Loucy (cell line): Measurements from ENCODE around the gene MYH6.
"Not testable (repeated sequence)": the region's sequence is repeated elsewhere in the genome, so short reads cannot be mapped to it uniquely, and the experiment has no call there.

Source experiments
- EZH2phosphoT487 ChIP-seq: fragments of 200-600 bp; IDR thresholded peaks from 2 replicates; pipeline ENCODE4 v1.6.1; 2018; ENCODE audit warnings: antibody characterized with exemption, mild to moderate bottlenecking, moderate library complexity, borderline replicate concordance
- TF ChIP-seq, protein P1 (sequence below): fragments of 200-600 bp; sonication (generic); conservative IDR thresholded peaks from 2 replicates; pipeline ENCODE4 v1.5.1; 2014; ENCODE audit warnings: mild to moderate bottlenecking, antibody characterized with exemption, low read length

DNA sequence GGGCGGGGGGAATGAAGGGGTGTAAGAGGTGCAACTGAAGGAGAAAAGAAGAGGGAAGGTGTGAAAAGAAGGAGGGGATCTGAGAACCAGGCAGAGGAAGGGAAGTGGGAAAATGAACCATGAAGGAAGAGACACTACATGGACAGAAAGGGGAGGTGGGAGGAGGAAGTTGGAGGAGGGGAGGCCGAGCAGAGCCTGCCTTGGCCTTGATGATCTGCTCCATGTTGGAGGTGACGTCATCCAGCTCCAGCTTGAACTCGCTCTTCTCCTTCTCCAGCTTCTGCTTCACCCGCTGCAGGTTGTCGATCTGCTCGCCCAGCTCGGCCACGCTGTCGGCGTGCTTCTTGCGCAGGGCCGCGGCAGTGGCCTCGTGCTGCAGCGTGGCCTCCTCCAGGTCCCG is 11.6 kb upstream of the MYH6 start:
- TF ChIP-seq, protein P1, sequence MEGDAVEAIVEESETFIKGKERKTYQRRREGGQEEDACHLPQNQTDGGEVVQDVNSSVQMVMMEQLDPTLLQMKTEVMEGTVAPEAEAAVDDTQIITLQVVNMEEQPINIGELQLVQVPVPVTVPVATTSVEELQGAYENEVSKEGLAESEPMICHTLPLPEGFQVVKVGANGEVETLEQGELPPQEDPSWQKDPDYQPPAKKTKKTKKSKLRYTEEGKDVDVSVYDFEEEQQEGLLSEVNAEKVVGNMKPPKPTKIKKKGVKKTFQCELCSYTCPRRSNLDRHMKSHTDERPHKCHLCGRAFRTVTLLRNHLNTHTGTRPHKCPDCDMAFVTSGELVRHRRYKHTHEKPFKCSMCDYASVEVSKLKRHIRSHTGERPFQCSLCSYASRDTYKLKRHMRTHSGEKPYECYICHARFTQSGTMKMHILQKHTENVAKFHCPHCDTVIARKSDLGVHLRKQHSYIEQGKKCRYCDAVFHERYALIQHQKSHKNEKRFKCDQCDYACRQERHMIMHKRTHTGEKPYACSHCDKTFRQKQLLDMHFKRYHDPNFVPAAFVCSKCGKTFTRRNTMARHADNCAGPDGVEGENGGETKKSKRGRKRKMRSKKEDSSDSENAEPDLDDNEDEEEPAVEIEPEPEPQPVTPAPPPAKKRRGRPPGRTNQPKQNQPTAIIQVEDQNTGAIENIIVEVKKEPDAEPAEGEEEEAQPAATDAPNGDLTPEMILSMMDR = not testable (repeated sequence)
- TF ChIP-seq EZH2phosphoT487 = not testable (repeated sequence)
